HEK293 (cell line): ENCODE data around the gene RBM19.

Source experiments
- CTCF ChIA-PET: fragments of 350-600 bp; formaldehyde crosslinking; extraction: SDS; loops from one replicate; lab custom pipeline; 2021; ENCODE audit warnings: antibody characterized with exemption; lab: Yijun Ruan, JAX
- POLR2A ChIA-PET: fragments of 300-600 bp; formaldehyde crosslinking; extraction: SDS; loops from one replicate; lab custom pipeline; 2020; ENCODE audit warnings: antibody characterized with exemption, inconsistent platforms; lab: Yijun Ruan, JAX
- H3K27ac ChIP-seq: fragments of 200-500 bp; sonication (Bioruptor generic); 2 replicates; pipeline ENCODE4 v1.5.1; 2014; ENCODE audit warnings: low read depth, low read length, control low read depth, inconsistent platforms; ENCODE audit errors: extremely low read depth
- H3K36me3 ChIP-seq, 2 experiments: fragments of 200-500 bp in 1 of 2; sonication (Bioruptor generic) in 1 of 2; 1 replicate in 1 of 2; 2 replicates in 1 of 2; pipeline ENCODE4 v1.5.1; 2014 to 2017; ENCODE audit warnings: inconsistent platforms in 2 of 2, low read length in 2 of 2; ENCODE audit not compliant: control insufficient read depth in 2 of 2, insufficient read depth in 1 of 2
- H3K4me1 ChIP-seq: fragments of 200-500 bp; sonication (Bioruptor generic); 2 replicates; pipeline ENCODE4 v1.5.1; 2014; ENCODE audit warnings: mild to moderate bottlenecking, low read length, inconsistent platforms; ENCODE audit not compliant: control insufficient read depth, insufficient read depth
- H3K4me3 ChIP-seq: 2 replicates; pipeline ENCODE4 v1.5.1; 2011; ENCODE audit warnings: low read depth, mild to moderate bottlenecking, control low read depth, low read length, moderate library complexity
- H3K9me3 ChIP-seq: fragments of 200-500 bp; sonication (Bioruptor generic); 2 replicates; pipeline ENCODE4 v1.5.1; 2014; ENCODE audit warnings: low read depth, low read length, inconsistent platforms; ENCODE audit not compliant: control insufficient read depth, insufficient read depth
- GLIS2 ChIP-seq: fragments of 450-650 bp; formaldehyde crosslinking; IDR thresholded peaks from 2 replicates; pipeline ENCODE4 v1.5.1; 2016; ENCODE audit warnings: missing biosample characterization, missing genetic modification characterization
- OVOL3 ChIP-seq: fragments of 450-650 bp; formaldehyde crosslinking; IDR thresholded peaks from 2 replicates; pipeline ENCODE4 v1.5.1; 2016; ENCODE audit warnings: missing biosample characterization, missing genetic modification characterization
- RBAK ChIP-seq: fragments of 450-650 bp; formaldehyde crosslinking; IDR thresholded peaks from 2 replicates; pipeline ENCODE4 v1.5.1; 2016; ENCODE audit warnings: missing biosample characterization, missing genetic modification characterization
- SETDB1 ChIP-seq: IDR thresholded peaks from one replicate; pipeline ENCODE4 v1.6.1; 2017; ENCODE audit warnings: mild to moderate bottlenecking, low read length, moderate library complexity, mixed read lengths; ENCODE audit not compliant: insufficient read length
- TCF7L2 ChIP-seq: IDR thresholded peaks from 2 replicates; pipeline ENCODE4 v1.6.1; 2011; ENCODE audit warnings: low read depth, mild to moderate bottlenecking, inconsistent platforms, low read length, moderate library complexity, borderline replicate concordance
- YY1 ChIP-seq: fragments of 450-650 bp; formaldehyde crosslinking; IDR thresholded peaks from 2 replicates; pipeline ENCODE4 v1.5.1; 2018; ENCODE audit warnings: missing biosample characterization, missing genetic modification characterization
- ZBTB10 ChIP-seq: fragments of 450-650 bp; formaldehyde crosslinking; IDR thresholded peaks from 2 replicates; pipeline ENCODE4 v1.5.1; 2016; ENCODE audit warnings: missing biosample characterization, missing genetic modification characterization
- ZBTB26 ChIP-seq: fragments of 450-650 bp; formaldehyde crosslinking; optimal IDR thresholded peaks from 2 replicates; pipeline ENCODE3; 2016; ENCODE audit warnings: missing biosample characterization, mild to moderate bottlenecking, missing genetic modification characterization
- ZBTB44 ChIP-seq: fragments of 450-650 bp; IDR thresholded peaks from 2 replicates; pipeline ENCODE4 v1.5.1; 2018; ENCODE audit warnings: missing biosample characterization, mild to moderate bottlenecking, missing genetic modification characterization
- ZNF121 ChIP-seq: fragments of 450-650 bp; formaldehyde crosslinking; IDR thresholded peaks from 2 replicates; pipeline ENCODE4 v1.5.1; 2016; ENCODE audit warnings: missing biosample characterization, missing genetic modification characterization
- ZNF132 ChIP-seq: fragments of 450-650 bp; formaldehyde crosslinking; IDR thresholded peaks from 2 replicates; pipeline ENCODE4 v1.5.1; 2017; ENCODE audit warnings: missing biosample characterization, missing genetic modification characterization, borderline replicate concordance
- ZNF155 ChIP-seq: fragments of 450-650 bp; formaldehyde crosslinking; IDR thresholded peaks from 2 replicates; pipeline ENCODE4 v1.5.1; 2016; ENCODE audit warnings: missing biosample characterization, missing genetic modification characterization
- ZNF16 ChIP-seq: fragments of 450-650 bp; formaldehyde crosslinking; IDR thresholded peaks from 2 replicates; pipeline ENCODE4 v1.5.1; 2016; ENCODE audit warnings: low read depth, missing biosample characterization, missing genetic modification characterization
- ZNF184 ChIP-seq: fragments of 450-650 bp; IDR thresholded peaks from 2 replicates; pipeline ENCODE4 v1.5.1; 2018; ENCODE audit warnings: missing biosample characterization, mild to moderate bottlenecking, missing genetic modification characterization
- ZNF214 ChIP-seq: fragments of 450-650 bp; formaldehyde crosslinking; IDR thresholded peaks from 2 replicates; pipeline ENCODE4 v1.5.1; 2017; ENCODE audit warnings: missing biosample characterization, mild to moderate bottlenecking, missing genetic modification characterization, borderline replicate concordance
- ZNF302 ChIP-seq: fragments of 450-650 bp; formaldehyde crosslinking; IDR thresholded peaks from 2 replicates; pipeline ENCODE4 v1.5.1; 2016; ENCODE audit warnings: missing biosample characterization, missing genetic modification characterization, low read depth
- ZNF324 ChIP-seq: fragments of 450-650 bp; formaldehyde crosslinking; IDR thresholded peaks from 2 replicates; pipeline ENCODE4 v1.5.1; 2016; ENCODE audit warnings: missing biosample characterization, missing genetic modification characterization
- ZNF335 ChIP-seq: fragments of 450-650 bp; formaldehyde crosslinking; conservative IDR thresholded peaks from 2 replicates; pipeline ENCODE4 v1.5.1; 2016; ENCODE audit warnings: missing biosample characterization, missing genetic modification characterization
- ZNF341 ChIP-seq: fragments of 450-650 bp; formaldehyde crosslinking; IDR thresholded peaks from 2 replicates; pipeline ENCODE4; 2016; ENCODE audit warnings: low read depth, missing biosample characterization, missing genetic modification characterization
- ZNF350 ChIP-seq: fragments of 450-650 bp; formaldehyde crosslinking; IDR thresholded peaks from 2 replicates; pipeline ENCODE4 v1.5.0; 2017; ENCODE audit warnings: missing biosample characterization, mild to moderate bottlenecking, missing genetic modification characterization
- ZNF354C ChIP-seq: fragments of 450-650 bp; formaldehyde crosslinking; IDR thresholded peaks from 2 replicates; pipeline ENCODE4 v1.5.1; 2016; ENCODE audit warnings: missing biosample characterization, missing genetic modification characterization, low read depth, borderline replicate concordance
- ZNF561 ChIP-seq: fragments of 450-650 bp; IDR thresholded peaks from 2 replicates; pipeline ENCODE4 v1.5.1; 2018; ENCODE audit warnings: missing biosample characterization, missing genetic modification characterization, borderline replicate concordance
- ZNF571 ChIP-seq: fragments of 450-650 bp; formaldehyde crosslinking; IDR thresholded peaks from 2 replicates; pipeline ENCODE4 v1.5.0; 2017; ENCODE audit warnings: missing biosample characterization, missing genetic modification characterization
- ZNF629 ChIP-seq: fragments of 450-650 bp; formaldehyde crosslinking; IDR thresholded peaks from 2 replicates; pipeline ENCODE4 v1.5.1; 2017; ENCODE audit warnings: missing biosample characterization, missing genetic modification characterization
- ZNF660 ChIP-seq: fragments of 450-650 bp; IDR thresholded peaks from 2 replicates; pipeline ENCODE4 v1.5.1; 2018; ENCODE audit warnings: missing biosample characterization, mild to moderate bottlenecking, missing genetic modification characterization
- TF ChIP-seq, protein P1 (sequence below): fragments of 450-650 bp; formaldehyde crosslinking; IDR thresholded peaks from 2 replicates; pipeline ENCODE4 v1.5.0; 2017; ENCODE audit warnings: missing biosample characterization, missing genetic modification characterization, borderline replicate concordance

The RBM19 gene

GRCh38 chr12:113776536-113776935 is 189.6 kb downstream of the RBM19 start:
- TF ChIP-seq ZNF132 (tag by site-specific recombination) (no peak), OVOL3 (tag by site-specific recombination) (no peak), GLIS2 (tag by site-specific recombination) (no peak), ZNF184 (no peak), ZNF341 (tag by site-specific recombination) (no peak), ZNF335 (no peak), ZNF302 (tag by site-specific recombination) (no peak)
- Histone ChIP-seq H3K4me1 (no peaks in the 10 kb centered on the region), H3K27ac (no peak overlapping the region), H3K4me3 (no peak overlapping the region), H3K9me3 (no peaks in the 10 kb centered on the region), H3K36me3 (no peaks in the 10 kb centered on the region)
- CTCF ChIA-PET: interaction anchor here (0.8 kb wide), 1 partner anchor 40 kb away, joined by 3 read pairs; no protein-coding TSS in a partner anchor
- POLR2A ChIA-PET: no interaction called here

DNA sequence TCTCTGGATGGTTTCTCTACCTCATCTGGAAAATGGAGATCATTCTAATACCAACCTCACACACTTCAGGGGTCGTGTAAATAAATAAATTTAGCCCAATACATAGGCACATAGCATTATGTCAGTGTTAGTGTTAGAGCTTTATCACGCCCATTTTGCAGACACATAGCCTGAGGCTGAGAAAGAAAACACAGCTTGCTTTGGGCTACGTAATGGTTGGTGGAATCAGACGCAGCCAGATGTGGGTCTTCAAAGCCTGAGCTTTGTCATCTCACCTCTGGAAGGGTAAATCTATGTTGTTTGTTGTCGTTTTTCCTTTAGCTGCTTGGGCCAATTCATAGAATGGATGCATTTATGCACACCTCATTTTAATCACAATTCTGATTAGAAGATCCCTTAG is 191.6 kb downstream of the RBM19 start:
- TF ChIP-seq SETDB1: no peak
- TF ChIP-seq ZBTB10 (tag by site-specific recombination): no peak
- no peak for TF ChIP-seq ZNF561 (tag by site-specific recombination)
- CTCF ChIA-PET: interaction anchor here (0.6 kb wide), 1 partner anchor 69 kb away, joined by 3 read pairs; no protein-coding TSS in a partner anchor

DNA sequence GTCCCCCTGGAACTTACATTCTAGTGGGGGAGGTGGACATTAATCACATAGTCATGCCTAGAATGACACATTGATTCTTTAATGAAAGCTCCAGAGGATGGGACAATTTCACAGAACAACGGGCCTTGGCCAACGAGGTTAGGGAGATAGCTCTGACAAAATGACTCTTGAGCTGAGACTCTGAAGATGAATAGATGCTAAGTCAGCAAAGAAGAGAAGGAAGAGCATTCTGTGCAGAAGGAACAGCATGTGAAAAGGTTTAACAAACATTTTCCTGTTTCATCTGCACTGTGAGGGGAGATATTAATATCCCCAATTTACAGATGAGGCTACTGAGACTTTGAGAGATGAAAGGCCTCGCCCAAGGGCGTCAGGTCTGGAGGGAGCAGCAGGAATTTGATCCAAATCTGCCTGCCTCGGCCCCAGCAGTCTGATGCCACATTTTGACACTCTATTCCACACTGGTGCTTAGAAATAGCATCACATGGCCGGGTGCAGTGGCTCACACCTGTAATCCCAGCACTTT is 193.6 kb downstream of the RBM19 start:
- H3K4me1 ChIP-seq: no peaks in the 10 kb centered on the region
- no peaks in the 10 kb centered on the region for H3K36me3 ChIP-seq
- H3K9me3 ChIP-seq: no peaks in the 10 kb centered on the region
- H3K4me3 ChIP-seq: no peak overlapping the region
- ChIA-PET POLR2A (no interaction called here), CTCF (no interaction called here)
- no peak overlapping the region for H3K27ac ChIP-seq
- TF ChIP-seq, protein P1, sequence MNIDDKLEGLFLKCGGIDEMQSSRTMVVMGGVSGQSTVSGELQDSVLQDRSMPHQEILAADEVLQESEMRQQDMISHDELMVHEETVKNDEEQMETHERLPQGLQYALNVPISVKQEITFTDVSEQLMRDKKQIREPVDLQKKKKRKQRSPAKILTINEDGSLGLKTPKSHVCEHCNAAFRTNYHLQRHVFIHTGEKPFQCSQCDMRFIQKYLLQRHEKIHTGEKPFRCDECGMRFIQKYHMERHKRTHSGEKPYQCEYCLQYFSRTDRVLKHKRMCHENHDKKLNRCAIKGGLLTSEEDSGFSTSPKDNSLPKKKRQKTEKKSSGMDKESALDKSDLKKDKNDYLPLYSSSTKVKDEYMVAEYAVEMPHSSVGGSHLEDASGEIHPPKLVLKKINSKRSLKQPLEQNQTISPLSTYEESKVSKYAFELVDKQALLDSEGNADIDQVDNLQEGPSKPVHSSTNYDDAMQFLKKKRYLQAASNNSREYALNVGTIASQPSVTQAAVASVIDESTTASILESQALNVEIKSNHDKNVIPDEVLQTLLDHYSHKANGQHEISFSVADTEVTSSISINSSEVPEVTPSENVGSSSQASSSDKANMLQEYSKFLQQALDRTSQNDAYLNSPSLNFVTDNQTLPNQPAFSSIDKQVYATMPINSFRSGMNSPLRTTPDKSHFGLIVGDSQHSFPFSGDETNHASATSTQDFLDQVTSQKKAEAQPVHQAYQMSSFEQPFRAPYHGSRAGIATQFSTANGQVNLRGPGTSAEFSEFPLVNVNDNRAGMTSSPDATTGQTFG (tag by site-specific recombination): no peak
- TF ChIP-seq ZNF121 (tag by site-specific recombination): no peak
- no peak for TF ChIP-seq YY1
- no peak for TF ChIP-seq ZNF324
- no peak for TF ChIP-seq ZNF16 (tag by site-specific recombination)
- TF ChIP-seq ZNF350 (tag by site-specific recombination): no peak
- TF ChIP-seq ZNF214 (tag by site-specific recombination): no peak
- no peak for TF ChIP-seq ZNF629 (tag by site-specific recombination)
- TF ChIP-seq RBAK: no peak
- TF ChIP-seq TCF7L2: no peak
- no peak for TF ChIP-seq ZNF571 (tag by site-specific recombination)
- no peak for TF ChIP-seq ZNF354C
- no peak for TF ChIP-seq ZBTB44 (tag by site-specific recombination)
- TF ChIP-seq ZNF660 (tag by site-specific recombination): no peak
- no peak for TF ChIP-seq ZBTB26 (tag by site-specific recombination)
- TF ChIP-seq ZNF155: no peak

More for the DNA sequence above, 191.6 kb downstream of the RBM19 start:
- POLR2A ChIA-PET: no interaction called here
- no peaks in the 10 kb centered on the region for H3K36me3 ChIP-seq
- H3K9me3 ChIP-seq: no peaks in the 10 kb centered on the region
- H3K4me1 ChIP-seq: no peaks in the 10 kb centered on the region
- no peak overlapping the region for H3K4me3 ChIP-seq
- H3K27ac ChIP-seq: no peak overlapping the region
